Karpas-422 (cell line): ENCODE results near the gene PSMC5. TPM values are rescaled to one million over a fixed set of nuclear protein-coding genes. Genes with fewer than 3 reads are reported as not detected.

Experiments used
- DNase-seq: peaks from one replicate; pipeline ENCODE4 v3.0.0-alpha.2; 2015
- H2AFZ ChIP-seq: fragments of 200-600 bp; sonication (generic); 2 replicates; pipeline ENCODE4 v1.6.1; 2014; ENCODE audit warnings: antibody characterized with exemption, low read length, mixed read lengths
- H3K27ac ChIP-seq: fragments of 200-600 bp; sonication (generic); 2 replicates; pipeline ENCODE4 v1.5.1; 2014; ENCODE audit warnings: mild to moderate bottlenecking, low read length, moderate library complexity
- H3K27me3 ChIP-seq: fragments of 200-600 bp; sonication (generic); 2 replicates; pipeline ENCODE4 v1.6.1; 2014; ENCODE audit warnings: low read length, mixed read lengths
- H3K36me3 ChIP-seq: fragments of 200-600 bp; sonication (generic); 2 replicates; pipeline ENCODE4 v1.6.1; 2014; ENCODE audit warnings: low read length, mixed read lengths; ENCODE audit not compliant: insufficient read depth
- H3K4me1 ChIP-seq: fragments of 200-600 bp; sonication (generic); 2 replicates; pipeline ENCODE4 v1.6.1; 2014; ENCODE audit warnings: mild to moderate bottlenecking, low read length, mixed read lengths
- H3K4me2 ChIP-seq: fragments of 200-600 bp; sonication (generic); 2 replicates; pipeline ENCODE4 v1.6.1; 2014; ENCODE audit warnings: low read length, low read depth, mild to moderate bottlenecking; ENCODE audit not compliant: poor library complexity, severe bottlenecking
- H3K4me3 ChIP-seq: fragments of 200-600 bp; sonication (generic); 2 replicates; pipeline ENCODE4 v1.5.1; 2014; ENCODE audit warnings: mild to moderate bottlenecking, antibody characterized with exemption, low read length, mixed read lengths
- H3K79me2 ChIP-seq: fragments of 200-600 bp; sonication (generic); 2 replicates; pipeline ENCODE4 v1.6.1; 2014; ENCODE audit warnings: mild to moderate bottlenecking, low read length, mixed read lengths
- H3K9ac ChIP-seq: fragments of 200-600 bp; sonication (generic); 2 replicates; pipeline ENCODE4 v1.6.0; 2014; ENCODE audit warnings: low read length
- H3K9me2 ChIP-seq: fragments of 200-600 bp; sonication (generic), shearing (Covaris generic); replicated peaks from 2 replicates; pipeline ENCODE4 v1.6.0; 2014; ENCODE audit warnings: mild to moderate bottlenecking, low read length, moderate library complexity; ENCODE audit not compliant: insufficient read depth
- H3K9me3 ChIP-seq: fragments of 300-700, 200-600 bp; sonication (generic); 2 replicates; pipeline ENCODE4 v1.6.1; 2014; ENCODE audit warnings: low read length, mixed read lengths
- H4K20me1 ChIP-seq: fragments of 200-600 bp; sonication (generic); 2 replicates; pipeline ENCODE4 v1.6.1; 2014; ENCODE audit warnings: mild to moderate bottlenecking, antibody characterized with exemption, low read length, low read depth; ENCODE audit not compliant: insufficient read depth
- total RNA-seq: library from RNA; depleted of rRNA; stranded (reverse); fragments of >200 nt; shearing (Covaris generic); gene quantifications from 2 replicates; pipeline ENCODE4 v1.2.3, GENCODE V29; 2014; ENCODE audit warnings: low replicate concordance

Gene PSMC5
- total RNA-seq, 1 experiment from 2014 or later, result 26.9 TPM

DNA sequence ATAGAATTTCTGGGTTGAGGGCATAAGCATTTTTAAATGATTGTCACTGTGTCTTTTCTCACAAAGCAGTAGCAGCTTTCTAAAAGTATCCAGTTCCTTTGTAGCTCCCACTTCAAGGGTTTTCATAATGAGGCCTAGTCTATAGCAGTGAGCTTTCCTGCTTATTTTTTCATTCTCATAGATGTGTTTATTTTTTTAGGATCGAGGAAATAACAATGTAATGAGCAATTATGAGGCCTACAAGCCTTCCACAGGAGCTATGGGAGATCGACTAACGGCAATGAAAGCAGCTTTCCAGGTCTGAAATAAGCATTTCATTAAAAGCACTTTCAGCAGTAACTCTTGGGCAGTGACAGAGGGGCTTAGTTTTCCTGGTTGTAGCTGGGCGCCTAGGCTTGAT is 10.6 kb upstream of the PSMC5 start:
- Histone ChIP-seq H3K27me3 (no peaks in the 10 kb centered on the region), H2AFZ (no peak overlapping the region), H3K9me2 (no peaks in the 10 kb centered on the region), H3K4me3 (no peak overlapping the region), H3K27ac (no peak overlapping the region), H4K20me1 (peaks cover 2% of the 10 kb centered on the region; the same call in 1 of the 2 replicates), H3K4me2 (no peak overlapping the region), H3K79me2 (peaks cover 34% of the 10 kb centered on the region), H3K9ac (no peak overlapping the region), H3K36me3 (peaks cover 80% of the 10 kb centered on the region; the same call in 1 of the 2 replicates), H3K9me3 (no peaks in the 10 kb centered on the region), H3K4me1 (no peaks in the 10 kb centered on the region)
- no peak for DNase-seq

DNA sequence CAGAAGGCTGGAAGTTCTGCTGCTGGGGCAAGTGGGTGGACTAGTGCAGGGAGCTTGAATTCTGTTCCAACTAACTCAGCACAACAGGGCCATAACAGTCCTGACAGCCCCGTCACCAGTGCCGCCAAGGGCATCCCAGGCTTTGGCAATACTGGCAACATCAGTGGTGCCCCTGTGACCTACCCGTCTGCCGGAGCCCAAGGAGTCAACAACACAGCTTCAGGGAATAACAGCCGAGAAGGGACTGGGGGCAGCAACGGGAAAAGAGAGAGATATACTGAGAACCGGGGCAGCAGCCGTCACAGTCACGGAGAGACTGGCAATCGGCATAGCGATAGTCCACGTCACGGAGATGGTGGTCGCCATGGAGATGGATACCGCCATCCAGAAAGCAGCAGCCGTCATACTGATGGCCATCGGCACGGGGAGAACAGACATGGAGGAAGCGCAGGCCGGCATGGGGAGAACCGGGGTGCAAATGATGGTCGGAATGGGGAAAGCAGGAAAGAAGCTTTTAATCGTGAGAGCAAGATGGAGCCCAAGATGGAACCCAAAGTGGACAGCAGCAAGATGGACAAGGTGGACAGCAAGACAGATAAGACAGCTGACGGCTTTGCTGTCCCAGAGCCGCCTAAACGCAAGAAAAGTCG is 9.4 kb upstream of the PSMC5 start:
- no peak overlapping the region for H3K27ac ChIP-seq
- H3K9ac ChIP-seq, result no peak overlapping the region
- no peak overlapping the region for H3K4me3 ChIP-seq
- no peak overlapping the region for H2AFZ ChIP-seq
- no peak overlapping the region for H3K4me2 ChIP-seq
- H3K27me3 ChIP-seq, result no peaks in the 10 kb centered on the region
- DNase-seq, result no peak
- peaks cover 14% of the 10 kb centered on the region for H4K20me1 ChIP-seq
- no peaks in the 10 kb centered on the region for H3K4me1 ChIP-seq
- H3K9me2 ChIP-seq, result no peaks in the 10 kb centered on the region
- peaks cover 40% of the 10 kb centered on the region for H3K79me2 ChIP-seq
- H3K9me3 ChIP-seq, result no peaks in the 10 kb centered on the region
- H3K36me3 ChIP-seq, result peaks cover 83% of the 10 kb centered on the region; the same call in 1 of the 2 replicates

DNA sequence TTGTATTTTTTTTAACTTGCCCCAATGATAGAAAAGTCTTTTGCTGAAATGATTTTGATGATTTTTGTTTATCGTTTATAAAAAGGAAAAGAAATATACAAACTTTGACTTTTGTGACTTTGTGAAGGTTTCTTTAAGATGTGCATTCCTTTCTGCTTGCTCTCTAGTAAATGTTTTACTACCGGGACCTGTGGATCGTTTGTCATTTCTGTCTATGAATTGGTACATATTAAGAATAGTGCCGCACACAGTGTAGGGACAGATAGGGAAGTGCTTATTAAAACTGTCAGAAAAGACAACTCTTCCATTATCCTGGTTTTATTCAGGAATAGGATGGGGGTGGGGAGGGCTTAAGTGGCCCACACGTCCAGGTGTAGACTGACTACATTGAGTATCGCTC is 8.1 kb upstream of the PSMC5 start:
- Histone ChIP-seq H4K20me1 (peaks cover 15% of the 10 kb centered on the region), H3K27ac (no peak overlapping the region), H3K4me3 (no peak overlapping the region), H3K9me2 (no peaks in the 10 kb centered on the region), H3K4me2 (no peak overlapping the region), H3K9me3 (no peaks in the 10 kb centered on the region), H3K36me3 (peaks cover 78% of the 10 kb centered on the region; the same call in 1 of the 2 replicates), H3K4me1 (no peaks in the 10 kb centered on the region), H3K79me2 (peaks cover 40% of the 10 kb centered on the region), H3K9ac (no peak overlapping the region), H2AFZ (no peak overlapping the region), H3K27me3 (no peaks in the 10 kb centered on the region)
- no peak for DNase-seq

DNA sequence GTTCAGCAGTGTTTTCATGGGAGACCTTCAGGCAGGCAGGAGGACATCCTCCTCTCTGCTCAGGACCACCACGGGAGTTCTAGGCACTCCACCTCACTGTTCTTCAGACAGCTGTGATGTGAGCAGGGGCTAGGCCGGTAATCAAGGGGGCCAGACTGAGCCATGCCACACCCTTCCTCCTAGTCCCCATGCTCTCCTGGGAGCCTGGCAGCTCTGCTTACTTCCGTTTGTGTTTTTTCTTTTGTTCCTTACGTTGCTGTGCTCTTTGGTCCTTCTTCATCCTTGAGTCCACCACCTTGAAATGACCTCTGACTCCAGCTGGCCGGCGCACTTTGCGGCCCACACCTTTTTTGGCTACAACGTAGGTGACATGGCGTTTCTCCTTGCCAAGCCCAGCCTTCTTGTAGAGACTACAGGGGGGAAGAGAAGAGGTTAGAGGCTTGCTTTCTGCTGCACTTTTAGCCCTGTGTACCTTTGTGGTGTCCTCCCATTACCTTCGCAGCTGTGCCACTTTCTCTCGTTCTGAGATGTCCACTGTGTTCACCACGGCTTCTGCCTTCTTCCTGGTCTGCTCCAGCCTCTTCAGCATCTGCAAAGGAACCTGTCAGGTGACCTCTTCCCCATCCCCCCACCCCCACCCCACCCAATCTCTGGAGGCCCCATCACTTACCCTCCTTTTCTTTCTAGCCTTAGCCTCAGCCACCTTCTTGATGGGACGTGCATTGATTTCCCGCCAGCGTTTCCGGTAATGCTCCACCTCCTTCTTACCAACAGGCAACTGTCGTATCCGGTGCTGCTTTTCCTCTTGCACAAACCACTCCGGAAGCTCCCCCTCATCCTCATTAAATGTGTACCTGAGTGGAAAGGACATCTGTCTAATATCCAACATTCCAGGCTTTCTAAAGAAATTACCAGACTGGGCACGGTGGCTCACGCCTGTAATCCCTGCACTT is 7.4 kb upstream of the PSMC5 start:
- Histone ChIP-seq H3K9me2 (no peaks in the 10 kb centered on the region), H3K27ac (no peak overlapping the region), H3K79me2 (peaks cover 44% of the 10 kb centered on the region), H3K4me1 (no peaks in the 10 kb centered on the region), H3K9me3 (no peaks in the 10 kb centered on the region), H3K9ac (no peak overlapping the region), H3K4me2 (no peak overlapping the region), H3K27me3 (no peaks in the 10 kb centered on the region), H3K36me3 (peaks cover 80% of the 10 kb centered on the region; the same call in 1 of the 2 replicates), H4K20me1 (peaks cover 15% of the 10 kb centered on the region), H2AFZ (no peak overlapping the region), H3K4me3 (no peak overlapping the region)
- no peak for DNase-seq

DNA sequence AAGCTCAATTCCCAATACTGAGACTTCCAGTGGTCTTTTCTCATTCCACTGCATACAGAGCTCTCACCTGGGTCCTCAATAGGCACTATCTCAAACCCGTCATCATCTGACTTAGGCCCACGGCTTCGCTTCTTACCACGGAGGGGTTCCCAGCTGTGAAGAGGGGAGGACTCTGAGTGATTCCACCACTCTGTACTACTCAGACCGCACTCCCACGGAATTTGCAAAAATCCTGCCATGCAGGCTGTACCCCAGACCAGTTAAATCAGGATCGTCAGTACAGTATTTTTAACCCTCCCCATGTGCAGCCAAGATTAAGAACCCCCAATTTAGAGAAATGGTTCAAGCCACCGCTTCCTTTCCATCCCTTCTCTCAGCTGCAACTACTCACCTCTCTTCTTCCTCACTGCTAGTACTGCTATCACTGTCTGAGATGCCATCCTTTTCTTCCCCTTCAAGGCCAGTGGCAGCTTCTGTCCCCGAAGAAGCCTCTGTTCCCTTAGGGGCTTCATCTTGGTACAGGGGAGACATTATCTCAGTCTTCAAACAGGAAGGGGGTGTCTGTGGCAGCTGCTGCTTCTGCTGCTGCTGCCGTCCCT is 6.2 kb upstream of the PSMC5 start:
- Histone ChIP-seq H3K9me3 (no peaks in the 10 kb centered on the region), H2AFZ (no peak overlapping the region), H3K4me2 (no peak overlapping the region), H3K9me2 (no peaks in the 10 kb centered on the region), H3K27ac (no peak overlapping the region), H3K27me3 (no peaks in the 10 kb centered on the region), H3K9ac (no peak overlapping the region), H3K4me1 (peaks cover 12% of the 10 kb centered on the region), H3K79me2 (peaks cover 52% of the 10 kb centered on the region), H3K36me3 (peaks cover 78% of the 10 kb centered on the region; the same call in 1 of the 2 replicates), H3K4me3 (no peak overlapping the region), H4K20me1 (peaks cover 22% of the 10 kb centered on the region)
- DNase-seq, result no peak

DNA sequence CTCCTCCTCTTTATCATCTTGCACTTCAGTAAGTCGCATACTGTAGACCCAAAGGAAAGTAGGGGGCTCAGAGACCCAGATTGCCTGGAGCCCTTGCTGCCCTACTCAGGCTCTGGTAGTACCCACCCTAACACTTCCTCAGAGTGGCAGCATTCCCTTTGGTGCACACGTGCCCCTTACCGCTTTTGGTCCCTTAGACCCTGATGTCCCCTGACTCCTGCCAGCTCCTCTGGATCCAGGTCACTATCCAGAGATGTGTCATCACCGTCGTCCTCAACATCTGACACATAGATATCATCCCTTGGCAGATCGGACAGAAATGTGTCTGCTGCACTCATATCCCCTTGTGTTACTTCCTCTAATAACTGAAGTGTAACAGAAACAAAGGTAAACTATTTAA is 5.4 kb upstream of the PSMC5 start:
- H3K4me1 ChIP-seq, result peaks cover 14% of the 10 kb centered on the region
- peaks cover 71% of the 10 kb centered on the region; the same call in 1 of the 2 replicates for H3K36me3 ChIP-seq
- no peak overlapping the region for H3K4me3 ChIP-seq
- no peak overlapping the region for H3K27ac ChIP-seq
- H4K20me1 ChIP-seq, result peaks cover 29% of the 10 kb centered on the region
- H3K9ac ChIP-seq, result no peak overlapping the region
- H3K9me3 ChIP-seq, result no peaks in the 10 kb centered on the region
- peaks cover 56% of the 10 kb centered on the region for H3K79me2 ChIP-seq
- no peak overlapping the region for H2AFZ ChIP-seq
- DNase-seq, result no peak
- no peak overlapping the region for H3K4me2 ChIP-seq
- no peaks in the 10 kb centered on the region for H3K27me3 ChIP-seq
- H3K9me2 ChIP-seq, result no peaks in the 10 kb centered on the region

DNA sequence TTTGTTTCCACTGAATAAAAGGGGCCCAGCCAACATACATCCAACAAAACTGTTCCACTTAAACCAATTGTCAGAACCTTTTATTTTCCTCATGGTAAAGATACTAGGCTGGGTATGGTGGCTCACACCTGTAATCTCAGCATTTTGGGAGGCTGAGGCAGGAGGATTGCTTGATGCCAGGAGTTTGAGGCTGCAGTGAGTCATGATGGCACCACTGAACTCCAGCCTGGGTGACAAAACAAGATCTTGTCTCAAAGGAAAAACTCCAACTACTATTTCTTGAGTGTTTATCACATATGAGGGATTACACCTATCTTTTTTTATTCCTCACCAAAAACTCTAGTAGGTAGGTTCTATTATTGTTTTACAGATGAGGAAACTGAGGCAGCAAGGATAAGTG is 4.7 kb upstream of the PSMC5 start:
- Histone ChIP-seq H3K9me2 (no peaks in the 10 kb centered on the region), H4K20me1 (peaks cover 29% of the 10 kb centered on the region), H3K4me3 (no peak overlapping the region), H3K79me2 (peaks cover 52% of the 10 kb centered on the region), H3K9me3 (no peaks in the 10 kb centered on the region), H3K36me3 (peaks cover 63% of the 10 kb centered on the region; the same call in 1 of the 2 replicates), H3K9ac (no peak overlapping the region), H3K4me2 (no peak overlapping the region), H3K27me3 (no peaks in the 10 kb centered on the region), H2AFZ (no peak overlapping the region), H3K4me1 (peaks cover 14% of the 10 kb centered on the region), H3K27ac (no peak overlapping the region)
- no peak for DNase-seq
